ENCODE measurements around the gene CFAP410. TPM values are rescaled to one million over a fixed set of nuclear protein-coding genes. Genes with fewer than 3 reads are reported as not detected.

Gene CFAP410
- total and polyA plus RNA-seq, 9 donors: 1.2 to 40.8 (median 29.3) TPM

DNA sequence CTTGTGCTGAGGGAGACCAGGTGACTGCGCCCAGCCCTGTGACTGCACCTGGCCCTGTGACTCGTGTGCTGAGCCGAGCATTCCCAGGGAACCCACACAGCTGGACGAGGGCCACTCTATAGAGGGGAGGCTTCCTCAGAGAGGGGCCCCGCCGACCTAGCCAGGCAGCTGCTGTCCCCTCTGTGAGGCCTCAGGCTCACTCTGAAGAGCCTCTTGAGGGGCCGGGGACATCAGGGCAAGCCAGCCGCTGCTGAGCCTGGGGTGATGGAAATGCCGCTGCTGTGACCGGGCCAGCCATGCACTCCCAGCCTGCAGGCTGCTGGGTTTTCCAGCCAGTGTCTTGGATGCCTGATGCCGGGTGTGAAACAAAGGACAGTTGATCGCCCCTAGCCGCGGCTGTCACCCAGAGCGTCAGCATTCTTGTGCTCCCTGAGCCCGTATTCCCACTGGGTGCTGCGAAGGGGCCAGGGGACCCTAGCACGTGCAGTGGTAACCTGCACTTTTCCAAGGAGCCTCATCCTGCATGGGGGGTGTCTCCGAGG, 21.9 kb downstream of the CFAP410 start:
- WGBS, 3 donors: 93 to 94% (median 93%) methylated on average over 12 to 19 of the region's 19 CpGs
- TF ChIP-seq POLR2A (IDR thresholded peaks at IDR 0.05) (no peak), EP300 (IDR thresholded peaks at IDR 0.05) (no peak)
- TF ChIP-seq, protein P1, sequence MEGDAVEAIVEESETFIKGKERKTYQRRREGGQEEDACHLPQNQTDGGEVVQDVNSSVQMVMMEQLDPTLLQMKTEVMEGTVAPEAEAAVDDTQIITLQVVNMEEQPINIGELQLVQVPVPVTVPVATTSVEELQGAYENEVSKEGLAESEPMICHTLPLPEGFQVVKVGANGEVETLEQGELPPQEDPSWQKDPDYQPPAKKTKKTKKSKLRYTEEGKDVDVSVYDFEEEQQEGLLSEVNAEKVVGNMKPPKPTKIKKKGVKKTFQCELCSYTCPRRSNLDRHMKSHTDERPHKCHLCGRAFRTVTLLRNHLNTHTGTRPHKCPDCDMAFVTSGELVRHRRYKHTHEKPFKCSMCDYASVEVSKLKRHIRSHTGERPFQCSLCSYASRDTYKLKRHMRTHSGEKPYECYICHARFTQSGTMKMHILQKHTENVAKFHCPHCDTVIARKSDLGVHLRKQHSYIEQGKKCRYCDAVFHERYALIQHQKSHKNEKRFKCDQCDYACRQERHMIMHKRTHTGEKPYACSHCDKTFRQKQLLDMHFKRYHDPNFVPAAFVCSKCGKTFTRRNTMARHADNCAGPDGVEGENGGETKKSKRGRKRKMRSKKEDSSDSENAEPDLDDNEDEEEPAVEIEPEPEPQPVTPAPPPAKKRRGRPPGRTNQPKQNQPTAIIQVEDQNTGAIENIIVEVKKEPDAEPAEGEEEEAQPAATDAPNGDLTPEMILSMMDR (IDR thresholded peaks at IDR 0.05): no peak
- no peak overlapping the region for H3K4me3 ChIP-seq
- H3K9me3 ChIP-seq: no peaks in the 10 kb centered on the region
- H3K27ac ChIP-seq: no peak overlapping the region
- no peaks in the 10 kb centered on the region for H3K27me3 ChIP-seq
- no peaks in the 10 kb centered on the region for H3K4me1 ChIP-seq (ENCODE audit: insufficient read depth)
- intact Hi-C loops (cut with DNase I): no loop called here
- H3K36me3 ChIP-seq: no peaks in the 10 kb centered on the region
- DNase-seq: no peak

DNA sequence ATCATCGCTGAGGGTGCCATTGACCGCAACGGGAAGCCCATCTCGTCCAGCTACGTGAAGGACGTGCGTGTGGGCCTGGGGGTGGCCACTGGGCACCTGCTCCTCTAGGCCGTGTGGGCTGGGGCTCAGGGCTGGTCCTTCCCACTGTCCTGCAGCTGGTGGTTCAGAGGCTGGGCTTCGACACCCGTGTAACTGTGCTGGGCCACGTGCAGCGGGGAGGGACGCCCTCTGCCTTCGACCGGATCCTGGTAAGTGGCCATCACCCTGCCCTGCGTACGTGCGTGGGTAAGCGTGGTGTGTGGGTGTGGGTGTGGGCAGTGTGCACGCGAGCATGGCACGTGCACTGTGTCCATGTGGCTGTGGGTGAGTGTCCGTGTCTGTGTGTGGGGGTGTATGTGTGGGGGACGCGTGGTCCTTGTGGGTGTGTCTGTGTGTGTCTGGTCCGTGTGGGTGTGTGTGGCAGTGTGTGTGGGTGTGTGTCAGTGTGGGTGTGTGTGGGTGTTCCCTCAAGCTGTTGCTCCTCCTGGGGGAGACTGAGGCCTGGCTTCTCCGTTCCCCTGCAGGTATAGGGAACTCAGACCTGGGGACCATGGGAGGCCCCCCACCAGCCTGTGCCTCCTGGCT, 22.8 kb downstream of the CFAP410 start:
- TF ChIP-seq EP300 (IDR thresholded peaks at IDR 0.05): no peak
- TF ChIP-seq POLR2A (IDR thresholded peaks at IDR 0.05): no peak
- TF ChIP-seq, protein P1 (IDR thresholded peaks at IDR 0.05): no peak
- no peaks in the 10 kb centered on the region for H3K27me3 ChIP-seq
- no peak overlapping the region for H3K4me3 ChIP-seq
- WGBS, 3 donors: 80 to 87% (median 84%) methylated on average over 27 of the region's 27 CpGs
- no peak overlapping the region for H3K27ac ChIP-seq
- intact Hi-C loops (cut with DNase I): no loop called here
- H3K4me1 ChIP-seq (ENCODE audit: insufficient read depth): no peaks in the 10 kb centered on the region
- no peaks in the 10 kb centered on the region for H3K9me3 ChIP-seq
- no peak for DNase-seq
- H3K36me3 ChIP-seq: no peaks in the 10 kb centered on the region

DNA sequence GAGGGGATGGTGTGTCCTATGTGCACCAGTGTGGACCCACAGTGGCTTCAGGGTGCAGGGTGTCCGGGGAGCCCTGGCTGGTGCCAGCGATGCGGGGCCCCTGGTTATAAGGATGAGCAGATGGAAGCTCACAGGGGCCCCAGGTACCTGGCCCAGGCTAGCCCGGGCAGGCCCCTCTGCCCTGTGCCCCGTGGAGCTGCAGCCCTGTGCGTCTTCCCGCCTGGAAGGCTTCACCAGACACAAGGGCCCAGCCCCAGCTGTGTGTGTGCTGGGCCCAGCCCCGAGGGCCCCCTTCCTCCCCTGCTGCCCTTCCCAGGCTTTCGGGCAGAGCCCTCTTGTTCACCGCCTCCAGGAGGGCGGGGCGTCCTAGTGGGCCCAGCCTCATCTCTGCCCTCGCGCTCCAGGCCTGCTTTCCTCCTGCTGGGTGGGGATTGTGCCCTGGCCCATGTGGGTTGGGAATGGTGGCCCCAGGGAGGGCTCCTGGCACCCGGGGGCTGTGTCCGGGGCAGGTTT, 23.4 kb downstream of the CFAP410 start:
- Histone ChIP-seq H3K4me1 (ENCODE audit: insufficient read depth) (no peaks in the 10 kb centered on the region), H3K27me3 (no peaks in the 10 kb centered on the region), H3K9me3 (no peaks in the 10 kb centered on the region), H3K4me3 (no peak overlapping the region), H3K27ac (no peak overlapping the region), H3K36me3 (no peaks in the 10 kb centered on the region)
- 86 to 95% (median 93%) methylated on average over 13 to 16 of the region's 16 CpGs for WGBS, 3 donors
- no peak for DNase-seq
- TF ChIP-seq, protein P1 (IDR thresholded peaks at IDR 0.05): no peak
- TF ChIP-seq EP300 (IDR thresholded peaks at IDR 0.05): no peak
- TF ChIP-seq POLR2A (IDR thresholded peaks at IDR 0.05): no peak
- intact Hi-C loops (cut with DNase I): no loop called here

DNA sequence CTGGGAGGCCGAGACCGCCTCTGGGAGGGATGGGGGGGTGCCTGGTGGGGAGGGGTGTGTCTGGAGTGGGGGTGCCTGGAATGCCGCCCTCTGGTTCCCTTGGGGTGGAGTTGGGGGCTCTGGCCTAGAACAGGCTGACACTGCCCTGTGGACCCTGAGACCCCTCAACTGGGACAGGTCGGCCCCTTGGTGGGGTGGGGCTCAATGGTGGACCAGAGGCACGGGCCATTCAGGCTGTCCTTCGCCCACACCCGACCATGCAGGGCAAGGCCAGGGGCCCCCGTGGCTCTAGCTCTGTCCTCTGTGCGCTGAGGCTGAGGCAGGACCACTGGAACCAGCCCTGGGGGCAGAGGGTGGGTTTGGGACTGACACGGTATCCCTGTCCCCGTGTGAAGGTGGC, 24.6 kb downstream of the CFAP410 start:
- H3K9me3 ChIP-seq: no peaks in the 10 kb centered on the region
- DNase-seq: no peak
- H3K36me3 ChIP-seq: no peaks in the 10 kb centered on the region
- TF ChIP-seq POLR2A (IDR thresholded peaks at IDR 0.05) (no peak), EP300 (IDR thresholded peaks at IDR 0.05) (no peak)
- H3K27ac ChIP-seq: no peak overlapping the region
- no peaks in the 10 kb centered on the region for H3K4me1 ChIP-seq (ENCODE audit: insufficient read depth)
- H3K27me3 ChIP-seq: no peaks in the 10 kb centered on the region
- H3K4me3 ChIP-seq: no peak overlapping the region
- intact Hi-C loops (cut with DNase I): no loop called here
- WGBS, 3 donors: 87 to 93% (median 89%) methylated on average over 11 of the region's 11 CpGs

DNA sequence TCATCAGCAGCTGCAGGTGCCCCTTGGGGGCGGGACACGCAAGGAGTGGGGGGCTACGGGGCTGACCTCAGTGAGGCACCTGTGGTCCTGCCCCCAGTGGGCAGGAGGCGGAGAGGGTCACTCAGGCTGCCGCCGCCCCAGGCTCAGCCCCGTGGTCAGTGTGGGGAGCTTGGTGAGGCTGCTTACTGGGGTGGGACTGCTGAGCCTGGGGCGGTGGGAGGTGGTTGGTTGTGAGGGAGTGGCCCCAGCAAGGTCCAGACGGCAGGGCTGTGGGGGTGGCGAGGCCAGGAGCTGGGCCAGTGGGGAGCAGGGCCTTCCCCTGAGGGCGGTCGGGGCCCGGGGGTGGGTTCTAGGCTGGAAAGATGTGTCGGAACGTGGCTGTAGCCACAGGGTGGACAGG, 25.1 kb downstream of the CFAP410 start:
- no peak for DNase-seq
- H3K27me3 ChIP-seq: no peaks in the 10 kb centered on the region
- intact Hi-C loops (cut with DNase I): no loop called here
- H3K4me3 ChIP-seq: no peak overlapping the region
- WGBS, 3 donors: 86 to 91% (median 88%) methylated on average over 15 of the region's 15 CpGs
- no peaks in the 10 kb centered on the region for H3K9me3 ChIP-seq
- no peaks in the 10 kb centered on the region for H3K36me3 ChIP-seq
- H3K4me1 ChIP-seq (ENCODE audit: insufficient read depth): no peaks in the 10 kb centered on the region
- TF ChIP-seq EP300 (IDR thresholded peaks at IDR 0.05) (no peak), POLR2A (IDR thresholded peaks at IDR 0.05) (no peak)
- TF ChIP-seq, protein P1 (IDR thresholded peaks at IDR 0.05): no peak
- H3K27ac ChIP-seq: no peak overlapping the region
